ENCODE measurements around the gene PRKCA.

GRCh38 chr17:66547151-66547865 is 244.9 kb downstream of the PRKCA start:
- no peak for TF ChIP-seq CTCF (IDR thresholded peaks at IDR 0.05)
- no peak for TF ChIP-seq EP300 (IDR thresholded peaks at IDR 0.05)
- TF ChIP-seq POLR2A (IDR thresholded peaks at IDR 0.05), result no peak

Measured in suprapubic skin (tissue), 3 donors.